OCI-LY1 (cell line): Measurements from ENCODE around the gene PGM3.

Experiments
- EZH2 ChIP-seq: fragments of 200-600 bp; sonication (generic), shearing (Covaris generic); IDR thresholded peaks from 2 replicates; pipeline ENCODE4 v1.8.0; 2017; ENCODE audit warnings: borderline replicate concordance, mixed run types, mild to moderate bottlenecking, antibody characterized with exemption, low read length, moderate library complexity, mixed read lengths
- TF ChIP-seq, protein P1 (sequence below): fragments of 200-600 bp; sonication (generic), shearing (Covaris generic); IDR thresholded peaks from 2 replicates; pipeline ENCODE4 v1.5.1; 2017; ENCODE audit warnings: mild to moderate bottlenecking, antibody characterized with exemption, low read length, moderate library complexity, mixed read lengths

DNA sequence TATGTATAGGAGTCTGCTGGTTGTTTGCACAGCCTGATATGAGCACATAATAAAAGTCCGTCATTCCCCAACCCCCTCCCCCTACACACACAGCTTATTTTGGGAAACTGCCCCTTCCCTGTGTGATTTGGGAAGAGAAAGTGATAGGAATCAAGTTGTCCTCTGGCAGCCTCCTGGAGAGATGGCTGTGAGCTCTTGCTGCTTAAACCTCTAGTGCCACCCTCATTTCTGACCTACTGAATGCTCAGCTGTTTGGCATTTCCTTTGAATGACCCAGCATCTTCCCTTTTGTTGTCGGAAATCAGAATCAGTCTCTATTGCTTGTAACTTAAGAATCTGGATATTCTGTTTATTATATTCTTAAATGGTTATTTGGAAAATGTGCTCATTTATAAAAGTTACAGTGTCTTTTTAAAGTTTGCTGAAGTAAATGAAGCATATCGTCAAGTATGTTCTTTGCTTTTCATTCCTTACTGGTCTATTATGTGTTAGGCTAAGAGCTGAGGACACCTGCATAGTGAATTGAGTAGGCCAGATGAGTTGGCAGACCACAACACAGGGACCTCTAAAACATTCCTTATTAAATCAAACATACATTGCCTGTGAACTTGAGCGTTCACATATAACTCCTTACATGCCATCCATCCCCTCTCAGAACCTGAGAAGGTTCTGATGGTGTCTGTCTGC is 5.6 kb upstream of the PGM3 start:
- TF ChIP-seq, protein P1, sequence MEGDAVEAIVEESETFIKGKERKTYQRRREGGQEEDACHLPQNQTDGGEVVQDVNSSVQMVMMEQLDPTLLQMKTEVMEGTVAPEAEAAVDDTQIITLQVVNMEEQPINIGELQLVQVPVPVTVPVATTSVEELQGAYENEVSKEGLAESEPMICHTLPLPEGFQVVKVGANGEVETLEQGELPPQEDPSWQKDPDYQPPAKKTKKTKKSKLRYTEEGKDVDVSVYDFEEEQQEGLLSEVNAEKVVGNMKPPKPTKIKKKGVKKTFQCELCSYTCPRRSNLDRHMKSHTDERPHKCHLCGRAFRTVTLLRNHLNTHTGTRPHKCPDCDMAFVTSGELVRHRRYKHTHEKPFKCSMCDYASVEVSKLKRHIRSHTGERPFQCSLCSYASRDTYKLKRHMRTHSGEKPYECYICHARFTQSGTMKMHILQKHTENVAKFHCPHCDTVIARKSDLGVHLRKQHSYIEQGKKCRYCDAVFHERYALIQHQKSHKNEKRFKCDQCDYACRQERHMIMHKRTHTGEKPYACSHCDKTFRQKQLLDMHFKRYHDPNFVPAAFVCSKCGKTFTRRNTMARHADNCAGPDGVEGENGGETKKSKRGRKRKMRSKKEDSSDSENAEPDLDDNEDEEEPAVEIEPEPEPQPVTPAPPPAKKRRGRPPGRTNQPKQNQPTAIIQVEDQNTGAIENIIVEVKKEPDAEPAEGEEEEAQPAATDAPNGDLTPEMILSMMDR, result no peak
- TF ChIP-seq EZH2, result no peak
